ENCODE results near the gene TSPAN18.

Gene TSPAN18

GRCh38 chr11:44949160-44950030, 222.6 kb downstream of the TSPAN18 start:
- in situ Hi-C loops (cut with MboI; ENCODE audit: low sequenced_read_pairs), result loop anchor here (25.0 kb wide), 1 partner anchor 163 kb away; no protein-coding TSS in a partner anchor

- in situ Hi-C loops (cut with MboI; ENCODE audit: low sequenced_read_pairs), result no loop called here
These were observed 223.4 kb downstream of the TSPAN18 start for GRCh38 chr11:44950031-44950624.

- in situ Hi-C loops (cut with MboI; ENCODE audit: low sequenced_read_pairs), result no loop called here
These were observed 224.1 kb downstream of the TSPAN18 start, which contains the start of gene TP53I11 for GRCh38 chr11:44950625-44951476. TP53I11 (minus strand) TSS chr11:44950883; CDS start chr11:44938335, 12,548 bp downstream.

GRCh38 chr11:44952082-44952481, 225.3 kb downstream of the TSPAN18 start:
- in situ Hi-C loops (cut with MboI; ENCODE audit: low sequenced_read_pairs), result no loop called here

- in situ Hi-C loops (cut with MboI; ENCODE audit: low sequenced_read_pairs), result no loop called here
These were observed 225.9 kb downstream of the TSPAN18 start for GRCh38 chr11:44952500-44953260.

- in situ Hi-C loops (cut with MboI; ENCODE audit: low sequenced_read_pairs), result no loop called here
These were observed 227.5 kb downstream of the TSPAN18 start for GRCh38 chr11:44954051-44954906.

- in situ Hi-C loops (cut with MboI; ENCODE audit: low sequenced_read_pairs), result no loop called here
These were observed 228.4 kb downstream of the TSPAN18 start for GRCh38 chr11:44955015-44955738.

- in situ Hi-C loops (cut with MboI; ENCODE audit: low sequenced_read_pairs), result no loop called here
These were observed 230.3 kb downstream of the TSPAN18 start for GRCh38 chr11:44957040-44957515.

GRCh38 chr11:44957776-44958564, 231.2 kb downstream of the TSPAN18 start:
- in situ Hi-C loops (cut with MboI; ENCODE audit: low sequenced_read_pairs), result no loop called here

- in situ Hi-C loops (cut with MboI; ENCODE audit: low sequenced_read_pairs), result no loop called here
These were observed 232.3 kb downstream of the TSPAN18 start for GRCh38 chr11:44959064-44959463.

- in situ Hi-C loops (cut with MboI; ENCODE audit: low sequenced_read_pairs), result no loop called here
These were observed 233.6 kb downstream of the TSPAN18 start for GRCh38 chr11:44960200-44960845.

- in situ Hi-C loops (cut with MboI; ENCODE audit: low sequenced_read_pairs), result no loop called here
These were observed 235.7 kb downstream of the TSPAN18 start for GRCh38 chr11:44962464-44962863.

GRCh38 chr11:44963136-44963535, 236.4 kb downstream of the TSPAN18 start:
- in situ Hi-C loops (cut with MboI; ENCODE audit: low sequenced_read_pairs), result no loop called here

GRCh38 chr11:44963948-44964347, 237.2 kb downstream of the TSPAN18 start:
- in situ Hi-C loops (cut with MboI; ENCODE audit: low sequenced_read_pairs), result no loop called here

- in situ Hi-C loops (cut with MboI; ENCODE audit: low sequenced_read_pairs), result no loop called here
These were observed 237.9 kb downstream of the TSPAN18 start for GRCh38 chr11:44964526-44965209.

GRCh38 chr11:44966694-44967093, 239.9 kb downstream of the TSPAN18 start:
- in situ Hi-C loops (cut with MboI; ENCODE audit: low sequenced_read_pairs), result no loop called here

- in situ Hi-C loops (cut with MboI; ENCODE audit: low sequenced_read_pairs), result no loop called here
These were observed 241.3 kb downstream of the TSPAN18 start for GRCh38 chr11:44967930-44968496.

Measured in hTERT RPE-1 (cell line).